ENCODE results near the gene RAC2.

GRCh38 chr22:37228106-37229011 lies 15.7 kb downstream of the RAC2 start:
- TF ChIP-seq CTCF (IDR thresholded peaks at IDR 0.05; ENCODE audit: low read length), result no peak
- TF ChIP-seq EZH2phosphoT487 (IDR thresholded peaks at IDR 0.05; ENCODE audit: low read length), result no peak

Measured in MM.1S (cell line).